ENCODE data around the gene TCERG1.

The TCERG1 gene

GRCh38 chr5:146457431-146457830, 10.3 kb downstream of the TCERG1 start:
- Histone ChIP-seq H3K27me3 (ENCODE audit: control insufficient read depth in 1 of 2, insufficient read depth in 2 of 2, low read length in 2 of 2) (no peaks in the 10 kb centered on the region), H3K36me3 (ENCODE audit: control insufficient read depth in 2 of 2, insufficient read depth in 2 of 2, low read length in 2 of 2) (peaks cover 19 to 29% of the 10 kb centered on the region in 2 donors), H3K9me3 (ENCODE audit: control insufficient read depth in 2 of 2, low read length in 2 of 2) (no peaks in the 10 kb centered on the region), H3K27ac (ENCODE audit: low read length) (no peak overlapping the region), H3K4me3 (ENCODE audit: low read length in 2 of 2) (no peak overlapping the region), H3K4me1 (ENCODE audit: control insufficient read depth, insufficient read depth, low read length) (no peaks in the 10 kb centered on the region), H3K9ac (ENCODE audit: low read length in 2 of 2) (no peak overlapping the region)

GRCh38 chr5:146458894-146459293, 11.8 kb downstream of the TCERG1 start:
- no peak overlapping the region for H3K4me3 ChIP-seq (ENCODE audit: low read length in 2 of 2)
- no peaks in the 10 kb centered on the region for H3K9me3 ChIP-seq (ENCODE audit: control insufficient read depth in 2 of 2, low read length in 2 of 2)
- H3K36me3 ChIP-seq (ENCODE audit: control insufficient read depth in 2 of 2, insufficient read depth in 2 of 2, low read length in 2 of 2), result peaks cover 23 to 34% of the 10 kb centered on the region in 2 donors

DNA sequence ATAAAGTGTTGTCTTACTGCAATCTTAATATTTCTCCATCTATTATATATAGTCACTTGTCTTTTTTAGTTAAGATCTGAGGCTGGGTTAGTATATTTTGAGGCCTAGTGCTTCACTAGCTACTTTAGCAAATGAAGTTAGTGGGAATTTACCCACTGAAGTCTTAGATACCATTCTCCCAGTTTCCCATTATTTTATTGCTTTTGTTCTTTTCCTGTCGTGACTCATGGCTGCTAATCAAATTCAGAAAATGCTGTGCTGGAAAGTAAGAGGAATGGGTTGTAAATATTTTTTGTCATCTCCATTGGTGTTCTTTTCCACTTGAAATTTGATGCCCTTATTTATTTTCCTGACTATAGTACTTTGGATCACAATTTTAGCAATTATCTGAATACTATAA, 14.2 kb downstream of the TCERG1 start:
- no peak overlapping the region for H3K9ac ChIP-seq (ENCODE audit: low read length in 2 of 2)
- no peaks in the 10 kb centered on the region for H3K27me3 ChIP-seq (ENCODE audit: control insufficient read depth in 1 of 2, insufficient read depth in 2 of 2, low read length in 2 of 2)
- H3K36me3 ChIP-seq (ENCODE audit: control insufficient read depth in 2 of 2, insufficient read depth in 2 of 2, low read length in 2 of 2), result peaks cover 25 to 44% of the 10 kb centered on the region in 2 donors
- H3K4me3 ChIP-seq (ENCODE audit: low read length in 2 of 2), result no peak overlapping the region
- no peaks in the 10 kb centered on the region for H3K4me1 ChIP-seq (ENCODE audit: control insufficient read depth, insufficient read depth, low read length)
- no peaks in the 10 kb centered on the region for H3K9me3 ChIP-seq (ENCODE audit: control insufficient read depth in 2 of 2, low read length in 2 of 2)
- no peak overlapping the region for H3K27ac ChIP-seq (ENCODE audit: low read length)

More at GRCh38 chr5:146458894-146459293, 11.8 kb downstream of the TCERG1 start:
- Histone ChIP-seq H3K27ac (ENCODE audit: low read length) (no peak overlapping the region), H3K27me3 (ENCODE audit: control insufficient read depth in 1 of 2, insufficient read depth in 2 of 2, low read length in 2 of 2) (no peaks in the 10 kb centered on the region), H3K4me1 (ENCODE audit: control insufficient read depth, insufficient read depth, low read length) (no peaks in the 10 kb centered on the region), H3K9ac (ENCODE audit: low read length in 2 of 2) (no peak overlapping the region)

DNA sequence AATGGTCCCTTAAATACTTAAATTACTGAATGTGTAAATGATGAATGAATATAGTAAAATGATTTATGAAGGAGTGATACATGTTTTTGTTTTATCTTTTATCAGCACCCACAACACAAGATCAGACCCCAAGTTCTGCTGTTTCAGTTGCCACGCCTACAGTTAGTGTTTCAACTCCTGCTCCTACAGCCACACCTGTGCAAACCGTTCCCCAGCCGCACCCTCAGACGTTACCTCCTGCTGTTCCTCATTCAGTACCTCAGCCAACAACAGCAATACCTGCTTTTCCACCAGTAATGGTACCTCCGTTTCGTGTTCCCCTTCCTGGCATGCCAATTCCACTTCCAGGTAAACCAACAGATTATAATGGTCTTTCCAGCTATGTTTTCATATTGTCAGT, 16.3 kb downstream of the TCERG1 start:
- no peaks in the 10 kb centered on the region for H3K9me3 ChIP-seq (ENCODE audit: control insufficient read depth in 2 of 2, low read length in 2 of 2)
- no peak overlapping the region for H3K4me3 ChIP-seq (ENCODE audit: low read length in 2 of 2)
- H3K36me3 ChIP-seq (ENCODE audit: control insufficient read depth in 2 of 2, insufficient read depth in 2 of 2, low read length in 2 of 2), result peaks cover 20 to 36% of the 10 kb centered on the region in 2 donors
- H3K27ac ChIP-seq (ENCODE audit: low read length), result no peak overlapping the region
- no peaks in the 10 kb centered on the region for H3K4me1 ChIP-seq (ENCODE audit: control insufficient read depth, insufficient read depth, low read length)
- H3K9ac ChIP-seq (ENCODE audit: low read length in 2 of 2), result no peak overlapping the region
- H3K27me3 ChIP-seq (ENCODE audit: control insufficient read depth in 1 of 2, insufficient read depth in 2 of 2, low read length in 2 of 2), result no peaks in the 10 kb centered on the region

DNA sequence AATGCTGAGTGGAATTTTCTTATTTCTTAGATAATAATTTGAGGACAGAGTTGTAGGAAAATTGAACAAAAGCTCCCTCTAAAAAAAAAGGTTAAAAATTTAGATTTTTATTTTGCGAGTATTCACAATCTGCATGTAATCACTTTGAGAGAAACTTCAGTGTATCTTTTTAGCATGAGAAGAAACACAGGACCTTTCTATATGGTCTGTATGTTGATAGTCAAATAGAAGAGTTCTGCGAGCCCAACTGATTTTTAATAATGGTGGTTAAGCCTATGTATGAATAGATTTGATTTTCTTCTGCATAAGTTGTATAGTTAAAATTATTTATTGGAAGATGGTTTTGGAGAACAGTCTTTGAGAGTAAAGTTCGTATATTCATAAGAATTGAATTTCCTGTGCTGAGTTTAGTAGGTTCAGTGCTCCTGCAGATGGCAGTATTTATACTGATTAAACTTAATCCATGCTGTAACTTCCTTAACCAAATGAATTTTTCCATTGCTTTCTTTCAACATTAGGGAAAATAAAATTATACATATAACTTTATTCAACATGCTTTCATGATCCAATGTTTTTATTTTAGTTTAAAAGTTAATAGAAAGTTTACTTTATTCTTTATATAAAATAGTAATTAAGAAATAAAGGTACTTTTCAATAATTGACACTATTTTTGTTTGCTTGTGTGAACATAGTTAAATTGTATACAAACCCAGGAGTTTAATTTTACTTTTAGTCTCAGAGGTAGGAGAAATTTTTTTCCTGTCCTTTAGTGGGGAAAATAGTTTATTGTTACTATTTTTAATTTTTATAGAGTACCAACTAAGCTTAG, 19.6 kb downstream of the TCERG1 start:
- Histone ChIP-seq H3K4me3 (ENCODE audit: low read length in 2 of 2) (no peak overlapping the region), H3K27ac (ENCODE audit: low read length) (no peak overlapping the region), H3K4me1 (ENCODE audit: control insufficient read depth, insufficient read depth, low read length) (no peaks in the 10 kb centered on the region), H3K9ac (ENCODE audit: low read length in 2 of 2) (no peak overlapping the region), H3K27me3 (ENCODE audit: control insufficient read depth in 1 of 2, insufficient read depth in 2 of 2, low read length in 2 of 2) (no peaks in the 10 kb centered on the region), H3K36me3 (ENCODE audit: control insufficient read depth in 2 of 2, insufficient read depth in 2 of 2, low read length in 2 of 2) (peaks cover 21 to 23% of the 10 kb centered on the region in 2 donors), H3K9me3 (ENCODE audit: control insufficient read depth in 2 of 2, low read length in 2 of 2) (no peaks in the 10 kb centered on the region)

GRCh38 chr5:146467760-146468159, 20.6 kb downstream of the TCERG1 start:
- Histone ChIP-seq H3K4me1 (ENCODE audit: control insufficient read depth, insufficient read depth, low read length) (no peaks in the 10 kb centered on the region), H3K27me3 (ENCODE audit: control insufficient read depth in 1 of 2, insufficient read depth in 2 of 2, low read length in 2 of 2) (no peaks in the 10 kb centered on the region), H3K36me3 (ENCODE audit: control insufficient read depth in 2 of 2, insufficient read depth in 2 of 2, low read length in 2 of 2) (peaks cover 20 to 27% of the 10 kb centered on the region in 2 donors), H3K4me3 (ENCODE audit: low read length in 2 of 2) (no peak overlapping the region), H3K9me3 (ENCODE audit: control insufficient read depth in 2 of 2, low read length in 2 of 2) (no peaks in the 10 kb centered on the region), H3K9ac (ENCODE audit: low read length in 2 of 2) (no peak overlapping the region), H3K27ac (ENCODE audit: low read length) (no peak overlapping the region)

DNA sequence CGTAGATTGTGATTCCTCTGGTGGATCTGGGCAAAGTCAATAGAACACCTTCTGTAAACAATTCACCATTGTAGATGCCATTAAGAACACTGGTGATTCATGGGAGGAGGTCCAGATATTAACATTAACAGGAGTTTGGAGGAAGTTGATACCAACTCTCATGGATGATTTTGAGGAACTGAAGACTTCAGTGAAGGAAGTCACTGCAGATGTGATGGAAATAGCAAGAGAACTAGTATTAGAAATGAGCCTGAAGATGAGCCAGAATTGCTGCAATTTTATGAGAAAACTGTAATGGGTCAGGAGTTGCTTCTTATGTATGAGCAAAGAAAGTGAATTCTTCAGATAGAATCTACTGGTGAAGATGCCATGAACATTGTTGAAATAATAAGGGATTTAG, 26.9 kb downstream of the TCERG1 start:
- Histone ChIP-seq H3K9me3 (ENCODE audit: control insufficient read depth in 2 of 2, low read length in 2 of 2) (no peaks in the 10 kb centered on the region), H3K4me3 (ENCODE audit: low read length in 2 of 2) (no peak overlapping the region), H3K4me1 (ENCODE audit: control insufficient read depth, insufficient read depth, low read length) (no peaks in the 10 kb centered on the region), H3K27ac (ENCODE audit: low read length) (no peak overlapping the region), H3K27me3 (ENCODE audit: control insufficient read depth in 1 of 2, insufficient read depth in 2 of 2, low read length in 2 of 2) (no peaks in the 10 kb centered on the region), H3K9ac (ENCODE audit: low read length in 2 of 2) (no peak overlapping the region), H3K36me3 (ENCODE audit: control insufficient read depth in 2 of 2, insufficient read depth in 2 of 2, low read length in 2 of 2) (peaks cover 27 to 30% of the 10 kb centered on the region in 2 donors)

GRCh38 chr5:146475190-146475780, 28.2 kb downstream of the TCERG1 start:
- H3K9ac ChIP-seq (ENCODE audit: low read length in 2 of 2), result no peak overlapping the region

GRCh38 chr5:146475906-146476305, 28.8 kb downstream of the TCERG1 start:
- H3K36me3 ChIP-seq (ENCODE audit: control insufficient read depth in 2 of 2, insufficient read depth in 2 of 2, low read length in 2 of 2), result peaks cover 21 to 27% of the 10 kb centered on the region in 2 donors
- H3K9ac ChIP-seq (ENCODE audit: low read length in 2 of 2), result no peak overlapping the region
- H3K9me3 ChIP-seq (ENCODE audit: control insufficient read depth in 2 of 2, low read length in 2 of 2), result no peaks in the 10 kb centered on the region
- H3K27me3 ChIP-seq (ENCODE audit: control insufficient read depth in 1 of 2, insufficient read depth in 2 of 2, low read length in 2 of 2), result no peaks in the 10 kb centered on the region
- H3K4me3 ChIP-seq (ENCODE audit: low read length in 2 of 2), result no peak overlapping the region
- H3K27ac ChIP-seq (ENCODE audit: low read length), result no peak overlapping the region
- no peaks in the 10 kb centered on the region for H3K4me1 ChIP-seq (ENCODE audit: control insufficient read depth, insufficient read depth, low read length)

More at GRCh38 chr5:146475190-146475780, 28.2 kb downstream of the TCERG1 start:
- Histone ChIP-seq H3K9me3 (ENCODE audit: control insufficient read depth in 2 of 2, low read length in 2 of 2) (no peaks in the 10 kb centered on the region), H3K4me1 (ENCODE audit: control insufficient read depth, insufficient read depth, low read length) (no peaks in the 10 kb centered on the region), H3K36me3 (ENCODE audit: control insufficient read depth in 2 of 2, insufficient read depth in 2 of 2, low read length in 2 of 2) (peaks cover 24 to 30% of the 10 kb centered on the region in 2 donors), H3K27me3 (ENCODE audit: control insufficient read depth in 1 of 2, insufficient read depth in 2 of 2, low read length in 2 of 2) (no peaks in the 10 kb centered on the region), H3K27ac (ENCODE audit: low read length) (no peak overlapping the region), H3K4me3 (ENCODE audit: low read length in 2 of 2) (no peak overlapping the region)

- no peak overlapping the region for H3K9ac ChIP-seq (ENCODE audit: low read length in 2 of 2)
- H3K9me3 ChIP-seq (ENCODE audit: control insufficient read depth in 2 of 2, low read length in 2 of 2), result no peaks in the 10 kb centered on the region
- H3K36me3 ChIP-seq (ENCODE audit: control insufficient read depth in 2 of 2, insufficient read depth in 2 of 2, low read length in 2 of 2), result peaks cover 22 to 31% of the 10 kb centered on the region in 2 donors
- no peak overlapping the region for H3K27ac ChIP-seq (ENCODE audit: low read length)
- no peaks in the 10 kb centered on the region for H3K27me3 ChIP-seq (ENCODE audit: control insufficient read depth in 1 of 2, insufficient read depth in 2 of 2, low read length in 2 of 2)
- H3K4me3 ChIP-seq (ENCODE audit: low read length in 2 of 2), result no peak overlapping the region
- H3K4me1 ChIP-seq (ENCODE audit: control insufficient read depth, insufficient read depth, low read length), result no peaks in the 10 kb centered on the region
Measured at GRCh38 chr5:146482775-146483174, 35.6 kb downstream of the TCERG1 start.

Measured in stomach smooth muscle (tissue), 2 donors.